Measurements from ENCODE around the gene SPATS2L. TPM values are rescaled to one million over a fixed set of nuclear protein-coding genes. Genes with fewer than 3 reads are reported as not detected.

The SPATS2L gene
- total and polyA plus RNA-seq, 2 of the 13 experiments (the other 11 are each of a cell fraction or from before 2014, with no cell fraction given) = 154 to 212 TPM

- TF ChIP-seq USF2 (IDR thresholded peaks at IDR 0.05; ENCODE audit: low read depth, low read length) (no peak), USF2 (CRISPR knock-in tag; IDR thresholded peaks at IDR 0.05; ENCODE audit: borderline replicate concordance) (no peak), ZNF598 (CRISPR knock-in tag; IDR thresholded peaks at IDR 0.05; ENCODE audit: borderline replicate concordance) (peak; percentile 47; the same call in 1 of the 2 replicates), ATF6 (CRISPR knock-in tag; conservative IDR thresholded peaks at IDR 0.05) (no peak), FOSL1 (CRISPR knock-in tag; IDR thresholded peaks at IDR 0.05; ENCODE audit: borderline replicate concordance) (no peak), ZBTB7B (CRISPR knock-in tag; IDR thresholded peaks at IDR 0.05) (peak; percentile 94; the same call in 1 of the 2 replicates), ZNF567 (CRISPR knock-in tag; IDR thresholded peaks at IDR 0.05; ENCODE audit: borderline replicate concordance) (peak; percentile 96), ARID4A (CRISPR knock-in tag; IDR thresholded peaks at IDR 0.05; ENCODE audit: borderline replicate concordance) (peak; percentile 97), SP5 (CRISPR knock-in tag; IDR thresholded peaks at IDR 0.05; ENCODE audit: borderline replicate concordance, low read depth) (peak; percentile 68), KLF6 (CRISPR knock-in tag; IDR thresholded peaks at IDR 0.05) (peak; percentile 85), ZNF503 (CRISPR knock-in tag; IDR thresholded peaks at IDR 0.05) (no peak)
- TF ChIP-seq, protein P1, sequence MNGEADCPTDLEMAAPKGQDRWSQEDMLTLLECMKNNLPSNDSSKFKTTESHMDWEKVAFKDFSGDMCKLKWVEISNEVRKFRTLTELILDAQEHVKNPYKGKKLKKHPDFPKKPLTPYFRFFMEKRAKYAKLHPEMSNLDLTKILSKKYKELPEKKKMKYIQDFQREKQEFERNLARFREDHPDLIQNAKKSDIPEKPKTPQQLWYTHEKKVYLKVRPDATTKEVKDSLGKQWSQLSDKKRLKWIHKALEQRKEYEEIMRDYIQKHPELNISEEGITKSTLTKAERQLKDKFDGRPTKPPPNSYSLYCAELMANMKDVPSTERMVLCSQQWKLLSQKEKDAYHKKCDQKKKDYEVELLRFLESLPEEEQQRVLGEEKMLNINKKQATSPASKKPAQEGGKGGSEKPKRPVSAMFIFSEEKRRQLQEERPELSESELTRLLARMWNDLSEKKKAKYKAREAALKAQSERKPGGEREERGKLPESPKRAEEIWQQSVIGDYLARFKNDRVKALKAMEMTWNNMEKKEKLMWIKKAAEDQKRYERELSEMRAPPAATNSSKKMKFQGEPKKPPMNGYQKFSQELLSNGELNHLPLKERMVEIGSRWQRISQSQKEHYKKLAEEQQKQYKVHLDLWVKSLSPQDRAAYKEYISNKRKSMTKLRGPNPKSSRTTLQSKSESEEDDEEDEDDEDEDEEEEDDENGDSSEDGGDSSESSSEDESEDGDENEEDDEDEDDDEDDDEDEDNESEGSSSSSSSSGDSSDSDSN (CRISPR knock-in tag; IDR thresholded peaks at IDR 0.05) = peak; percentile 94
- TF ChIP-seq, protein P2, sequence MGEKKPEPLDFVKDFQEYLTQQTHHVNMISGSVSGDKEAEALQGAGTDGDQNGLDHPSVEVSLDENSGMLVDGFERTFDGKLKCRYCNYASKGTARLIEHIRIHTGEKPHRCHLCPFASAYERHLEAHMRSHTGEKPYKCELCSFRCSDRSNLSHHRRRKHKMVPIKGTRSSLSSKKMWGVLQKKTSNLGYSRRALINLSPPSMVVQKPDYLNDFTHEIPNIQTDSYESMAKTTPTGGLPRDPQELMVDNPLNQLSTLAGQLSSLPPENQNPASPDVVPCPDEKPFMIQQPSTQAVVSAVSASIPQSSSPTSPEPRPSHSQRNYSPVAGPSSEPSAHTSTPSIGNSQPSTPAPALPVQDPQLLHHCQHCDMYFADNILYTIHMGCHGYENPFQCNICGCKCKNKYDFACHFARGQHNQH (CRISPR knock-in tag; IDR thresholded peaks at IDR 0.05) = peak; percentile 65; the same call in 1 of the 2 replicates
These were observed 203.3 kb downstream of the SPATS2L start, which contains the start of gene KCTD18 (continued) for GRCh38 chr2:200509612-200510433.
